GM15510 (cell line): ENCODE results near the gene ILF3.

ENCODE experiments used
- POLR2A ChIP-seq: IDR thresholded peaks from 3 replicates; pipeline ENCODE4 v1.6.1; 2011; ENCODE audit warnings: borderline replicate concordance; ENCODE audit not compliant: insufficient read length; ENCODE audit errors: extremely low read depth

ILF3 gene

GRCh38 chr19:10681658-10682057 is 27.5 kb downstream of the ILF3 start:
- TF ChIP-seq POLR2A = no peak

DNA sequence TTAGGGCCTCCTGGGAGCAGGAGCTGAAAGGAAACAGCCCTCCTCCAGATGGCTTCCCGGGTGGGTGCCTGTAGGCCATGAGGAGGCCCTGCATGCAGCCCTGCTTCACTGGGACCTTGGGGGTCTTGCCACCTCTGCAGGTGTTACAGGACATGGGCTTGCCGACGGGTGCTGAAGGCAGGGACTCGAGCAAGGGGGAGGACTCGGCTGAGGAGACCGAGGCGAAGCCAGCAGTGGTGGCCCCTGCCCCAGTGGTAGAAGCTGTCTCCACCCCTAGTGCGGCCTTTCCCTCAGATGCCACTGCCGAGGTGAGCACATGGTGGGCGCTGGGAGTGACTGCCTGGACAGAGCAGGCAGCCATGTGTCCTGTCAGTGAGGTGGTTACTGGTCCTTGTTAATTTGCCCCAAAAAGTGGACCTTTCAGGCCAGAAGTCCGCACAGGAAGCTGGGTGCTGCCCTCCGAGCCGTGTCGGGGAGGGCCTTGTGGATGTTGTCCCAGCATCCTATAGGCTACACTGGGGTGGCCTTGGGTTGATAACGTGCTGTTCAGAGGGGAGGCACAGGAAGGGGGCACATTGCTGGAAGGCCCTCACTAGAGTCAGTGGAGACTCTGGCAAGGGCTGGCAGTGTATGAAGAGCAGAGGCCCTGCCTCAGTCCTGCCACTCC is 28.4 kb downstream of the ILF3 start:
- no peak for TF ChIP-seq POLR2A

DNA sequence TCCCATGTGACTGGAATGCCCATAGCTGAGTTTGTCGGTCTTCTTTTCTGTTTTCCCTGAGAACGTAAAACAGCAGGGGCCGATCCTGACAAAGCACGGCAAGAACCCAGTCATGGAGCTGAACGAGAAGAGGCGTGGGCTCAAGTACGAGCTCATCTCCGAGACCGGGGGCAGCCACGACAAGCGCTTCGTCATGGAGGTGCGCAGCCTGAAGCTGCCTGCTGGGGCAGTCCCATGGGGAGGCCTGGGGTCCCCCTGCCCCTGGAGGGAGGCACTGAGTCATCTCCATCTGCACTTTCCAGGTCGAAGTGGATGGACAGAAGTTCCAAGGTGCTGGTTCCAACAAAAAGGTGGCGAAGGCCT is 28.9 kb downstream of the ILF3 start:
- TF ChIP-seq POLR2A = no peak

DNA sequence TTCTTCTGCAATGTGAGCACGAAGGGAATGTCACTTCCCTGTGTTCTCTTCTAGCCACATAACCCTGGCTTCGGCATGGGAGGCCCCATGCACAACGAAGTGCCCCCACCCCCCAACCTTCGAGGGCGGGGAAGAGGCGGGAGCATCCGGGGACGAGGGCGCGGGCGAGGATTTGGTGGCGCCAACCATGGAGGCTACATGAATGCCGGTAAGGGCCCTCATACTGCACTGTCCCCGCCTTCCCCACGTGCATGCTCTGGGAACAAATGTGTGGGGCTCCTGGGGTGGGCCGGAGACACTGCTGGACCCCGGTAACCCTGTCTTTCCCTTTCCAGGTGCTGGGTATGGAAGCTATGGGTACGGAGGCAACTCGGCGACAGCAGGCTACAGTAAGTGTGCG is 29.4 kb downstream of the ILF3 start:
- no peak for TF ChIP-seq POLR2A

DNA sequence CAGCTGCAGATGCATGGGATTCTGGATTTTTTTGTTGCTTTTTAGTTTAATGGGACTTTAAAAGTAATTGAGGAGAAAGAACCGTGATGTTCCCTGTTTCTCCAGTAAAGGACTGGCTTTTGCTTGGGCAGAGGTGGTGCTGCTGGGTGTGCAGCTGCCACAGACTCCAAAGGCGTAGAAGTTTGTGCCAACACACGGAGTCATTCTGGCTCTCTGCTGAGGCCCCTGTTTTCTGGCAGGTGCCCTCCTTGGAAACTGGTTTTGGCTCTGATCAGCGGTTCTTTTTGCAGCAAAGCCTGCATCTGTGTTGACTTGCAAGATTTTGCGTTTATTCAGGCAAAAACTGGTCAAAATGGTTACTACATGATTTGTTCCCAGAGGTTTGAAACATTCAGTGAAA is 31.1 kb downstream of the ILF3 start:
- TF ChIP-seq POLR2A = no peak

DNA sequence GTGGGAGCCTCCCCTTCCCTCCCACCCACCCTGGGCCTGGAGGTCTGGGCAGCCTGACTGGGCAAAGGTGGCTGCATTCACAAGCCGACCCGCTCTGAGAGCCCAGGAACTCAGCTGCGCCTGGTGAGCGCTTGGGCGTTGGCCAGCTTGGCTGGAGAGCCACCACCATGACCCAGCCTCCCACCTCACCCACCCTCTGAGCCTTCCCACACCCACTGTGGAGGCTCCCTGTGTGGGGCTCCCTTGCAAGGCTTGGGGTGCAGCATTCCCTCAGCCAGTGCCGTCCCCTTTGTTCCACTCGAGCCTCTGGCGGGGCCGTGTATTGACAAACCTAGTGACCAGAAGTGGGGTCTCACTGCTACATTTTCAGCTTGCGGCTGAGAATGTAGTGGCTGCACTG is 32.0 kb downstream of the ILF3 start:
- TF ChIP-seq POLR2A = no peak

DNA sequence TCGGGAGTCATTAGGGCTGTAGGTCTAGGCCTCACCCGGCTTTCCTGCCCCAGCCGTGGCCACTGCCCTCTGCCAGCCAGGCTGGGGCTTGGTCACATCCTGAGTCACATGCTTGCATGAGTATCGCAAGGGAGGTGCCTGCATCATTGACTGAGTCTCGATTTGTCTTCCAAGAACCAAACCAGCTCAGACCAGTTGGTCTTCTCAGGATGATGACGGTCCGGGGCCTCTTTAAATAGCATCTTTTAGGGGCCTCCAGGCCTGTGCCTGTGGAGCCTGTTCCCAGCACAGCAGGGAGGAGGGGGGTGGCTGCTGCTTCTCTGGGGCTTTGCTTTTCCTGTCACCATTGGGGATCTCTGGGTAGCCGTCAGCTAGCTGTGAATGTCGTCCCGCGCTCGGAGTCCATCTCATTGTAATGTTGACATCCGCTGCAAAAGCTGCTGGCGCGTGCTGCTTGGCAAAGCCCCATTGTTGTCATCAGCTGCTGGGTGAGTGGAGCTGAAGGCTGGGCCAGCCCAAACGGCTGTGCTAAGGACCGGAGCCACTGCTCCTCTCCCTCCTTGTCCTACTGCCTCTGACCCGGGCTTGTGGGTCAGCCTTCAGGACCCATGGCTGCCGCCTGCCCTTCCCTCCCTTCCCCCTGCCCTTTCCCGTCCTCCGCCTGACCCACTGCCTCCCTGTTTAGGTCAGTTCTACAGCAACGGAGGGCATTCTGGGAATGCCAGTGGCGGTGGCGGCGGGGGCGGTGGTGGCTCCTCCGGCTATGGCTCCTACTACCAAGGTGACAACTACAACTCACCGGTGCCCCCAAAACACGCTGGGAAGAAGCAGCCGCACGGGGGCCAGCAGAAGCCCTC is 32.7 kb downstream of the ILF3 start:
- TF ChIP-seq POLR2A = no peak

GRCh38 chr19:10687518-10688288 is 33.6 kb downstream of the ILF3 start:
- no peak for TF ChIP-seq POLR2A

- peak; percentile 19 for TF ChIP-seq POLR2A
Measured at GRCh38 chr19:10688545-10689280, 34.6 kb downstream of the ILF3 start.

GRCh38 chr19:10690341-10690781 is 36.2 kb downstream of the ILF3 start:
- no peak for TF ChIP-seq POLR2A

DNA sequence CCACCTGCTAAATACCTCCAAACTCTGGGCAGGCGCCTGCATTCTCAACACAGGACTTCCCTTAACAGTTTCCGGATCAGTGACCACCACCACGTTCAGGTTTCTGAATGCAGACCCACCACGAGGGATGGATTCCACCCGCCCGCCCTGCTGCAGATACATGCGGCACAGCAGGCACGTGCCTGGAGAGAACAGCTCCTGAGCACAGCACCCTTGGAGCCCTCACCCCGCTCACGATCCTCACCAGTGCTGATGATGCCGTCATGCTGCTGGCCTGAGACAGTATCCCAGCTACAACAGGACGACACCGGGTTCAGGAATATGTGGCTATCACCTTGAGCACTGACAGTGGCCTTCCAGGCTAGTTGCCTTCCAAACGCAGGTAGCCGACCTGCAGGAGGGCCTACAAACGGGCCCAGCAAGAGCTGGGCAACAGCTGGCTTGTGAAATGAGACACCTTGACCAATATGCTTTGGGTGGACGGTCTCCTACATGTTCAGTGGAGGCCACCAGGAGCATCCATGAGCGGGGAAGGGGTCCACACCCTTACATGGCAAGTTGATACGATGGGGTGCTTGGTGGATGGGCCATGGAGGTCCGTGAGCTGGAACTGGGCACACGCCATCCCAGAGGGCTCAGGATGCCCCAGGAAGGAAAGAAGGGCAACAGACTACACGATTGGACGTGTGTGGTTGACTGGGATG is 37.2 kb downstream of the ILF3 start:
- TF ChIP-seq POLR2A = no peak

DNA sequence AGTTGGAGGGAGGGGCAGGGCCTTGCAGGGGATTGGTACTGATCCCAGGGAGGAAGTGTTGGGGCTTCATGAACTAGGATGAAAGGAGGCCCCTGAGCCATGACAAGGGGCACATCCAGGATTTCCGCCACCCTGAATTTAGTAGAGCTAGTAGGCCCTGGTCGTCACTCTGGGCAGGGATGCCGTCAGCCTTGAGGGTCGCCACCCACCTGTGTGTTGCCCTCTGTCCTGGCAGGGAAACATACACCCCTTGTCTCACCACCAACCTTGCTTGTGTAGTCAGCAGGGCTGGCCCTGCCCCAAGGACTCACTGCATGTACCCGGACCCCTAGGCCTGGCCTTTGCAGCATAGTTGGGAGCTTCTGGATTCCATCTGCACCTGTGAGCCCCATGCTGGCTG is 37.7 kb downstream of the ILF3 start:
- TF ChIP-seq POLR2A = no peak

- no peak for TF ChIP-seq POLR2A
Measured at GRCh38 chr19:10692673-10693264, 38.6 kb downstream of the ILF3 start.
